Measurements from ENCODE around the gene C3orf18.

The C3orf18 gene

GRCh38 chr3:50585919-50586762 is 18.6 kb upstream of the C3orf18 start:
- Histone ChIP-seq H3K9ac (ENCODE audit: low read depth, low read length) (no peak overlapping the region), H3K9me3 (ENCODE audit: control insufficient read depth, insufficient read depth, low read length) (no peaks in the 10 kb centered on the region), H3K4me1 (ENCODE audit: control insufficient read depth, insufficient read depth, low read length) (no peaks in the 10 kb centered on the region)

GRCh38 chr3:50584391-50584790 is 16.8 kb upstream of the C3orf18 start:
- Histone ChIP-seq H3K4me1 (ENCODE audit: control insufficient read depth, insufficient read depth, low read length) (no peaks in the 10 kb centered on the region), H3K9ac (ENCODE audit: low read depth, low read length) (no peak overlapping the region), H3K9me3 (ENCODE audit: control insufficient read depth, insufficient read depth, low read length) (no peaks in the 10 kb centered on the region), H3K4me3 (ENCODE audit: low read depth, low read length) (no peak overlapping the region), H3K27me3 (ENCODE audit: control insufficient read depth, insufficient read depth, low read length) (no peaks in the 10 kb centered on the region), H3K36me3 (ENCODE audit: control insufficient read depth, insufficient read depth, low read length) (peaks cover 11% of the 10 kb centered on the region)

More at GRCh38 chr3:50585919-50586762, 18.6 kb upstream of the C3orf18 start:
- no peaks in the 10 kb centered on the region for H3K27me3 ChIP-seq (ENCODE audit: control insufficient read depth, insufficient read depth, low read length)
- no peak overlapping the region for H3K4me3 ChIP-seq (ENCODE audit: low read depth, low read length)
- H3K36me3 ChIP-seq (ENCODE audit: control insufficient read depth, insufficient read depth, low read length) = peaks cover 11% of the 10 kb centered on the region

GRCh38 chr3:50583897-50584296 is 16.4 kb upstream of the C3orf18 start:
- peaks cover 11% of the 10 kb centered on the region for H3K36me3 ChIP-seq (ENCODE audit: control insufficient read depth, insufficient read depth, low read length)
- no peak overlapping the region for H3K4me3 ChIP-seq (ENCODE audit: low read depth, low read length)
- H3K9me3 ChIP-seq (ENCODE audit: control insufficient read depth, insufficient read depth, low read length) = no peaks in the 10 kb centered on the region
- no peaks in the 10 kb centered on the region for H3K4me1 ChIP-seq (ENCODE audit: control insufficient read depth, insufficient read depth, low read length)
- H3K27me3 ChIP-seq (ENCODE audit: control insufficient read depth, insufficient read depth, low read length) = no peaks in the 10 kb centered on the region
- no peak overlapping the region for H3K9ac ChIP-seq (ENCODE audit: low read depth, low read length)

GRCh38 chr3:50582083-50582482 is 14.5 kb upstream of the C3orf18 start:
- no peaks in the 10 kb centered on the region for H3K27me3 ChIP-seq (ENCODE audit: control insufficient read depth, insufficient read depth, low read length)
- H3K4me3 ChIP-seq (ENCODE audit: low read depth, low read length) = no peak overlapping the region
- peaks cover 14% of the 10 kb centered on the region for H3K36me3 ChIP-seq (ENCODE audit: control insufficient read depth, insufficient read depth, low read length)
- no peak overlapping the region for H3K9ac ChIP-seq (ENCODE audit: low read depth, low read length)
- H3K4me1 ChIP-seq (ENCODE audit: control insufficient read depth, insufficient read depth, low read length) = no peaks in the 10 kb centered on the region
- no peaks in the 10 kb centered on the region for H3K9me3 ChIP-seq (ENCODE audit: control insufficient read depth, insufficient read depth, low read length)

- Histone ChIP-seq H3K36me3 (ENCODE audit: control insufficient read depth, insufficient read depth, low read length) (peaks cover 15% of the 10 kb centered on the region), H3K4me1 (ENCODE audit: control insufficient read depth, insufficient read depth, low read length) (no peaks in the 10 kb centered on the region)
These were observed 13.9 kb upstream of the C3orf18 start for GRCh38 chr3:50581459-50581842.

GRCh38 chr3:50580683-50581458 is 13.3 kb upstream of the C3orf18 start:
- H3K4me3 ChIP-seq (ENCODE audit: low read depth, low read length) = no peak overlapping the region
- H3K4me1 ChIP-seq (ENCODE audit: control insufficient read depth, insufficient read depth, low read length) = no peaks in the 10 kb centered on the region
- H3K9me3 ChIP-seq (ENCODE audit: control insufficient read depth, insufficient read depth, low read length) = no peaks in the 10 kb centered on the region
- no peaks in the 10 kb centered on the region for H3K27me3 ChIP-seq (ENCODE audit: control insufficient read depth, insufficient read depth, low read length)
- peaks cover 15% of the 10 kb centered on the region for H3K36me3 ChIP-seq (ENCODE audit: control insufficient read depth, insufficient read depth, low read length)
- no peak overlapping the region for H3K9ac ChIP-seq (ENCODE audit: low read depth, low read length)

More at GRCh38 chr3:50581459-50581842, 13.9 kb upstream of the C3orf18 start:
- Histone ChIP-seq H3K9ac (ENCODE audit: low read depth, low read length) (no peak overlapping the region), H3K27me3 (ENCODE audit: control insufficient read depth, insufficient read depth, low read length) (no peaks in the 10 kb centered on the region), H3K9me3 (ENCODE audit: control insufficient read depth, insufficient read depth, low read length) (no peaks in the 10 kb centered on the region), H3K4me3 (ENCODE audit: low read depth, low read length) (no peak overlapping the region)

GRCh38 chr3:50577348-50577747 is 9.8 kb upstream of the C3orf18 start:
- Histone ChIP-seq H3K27me3 (ENCODE audit: control insufficient read depth, insufficient read depth, low read length) (no peaks in the 10 kb centered on the region), H3K4me1 (ENCODE audit: control insufficient read depth, insufficient read depth, low read length) (no peaks in the 10 kb centered on the region), H3K36me3 (ENCODE audit: control insufficient read depth, insufficient read depth, low read length) (peaks cover 14% of the 10 kb centered on the region), H3K4me3 (ENCODE audit: low read depth, low read length) (no peak overlapping the region), H3K9me3 (ENCODE audit: control insufficient read depth, insufficient read depth, low read length) (no peaks in the 10 kb centered on the region), H3K9ac (ENCODE audit: low read depth, low read length) (no peak overlapping the region)

GRCh38 chr3:50575372-50575771 is 7.8 kb upstream of the C3orf18 start:
- Histone ChIP-seq H3K9ac (ENCODE audit: low read depth, low read length) (no peak overlapping the region), H3K36me3 (ENCODE audit: control insufficient read depth, insufficient read depth, low read length) (peaks cover 4% of the 10 kb centered on the region), H3K9me3 (ENCODE audit: control insufficient read depth, insufficient read depth, low read length) (no peaks in the 10 kb centered on the region), H3K4me1 (ENCODE audit: control insufficient read depth, insufficient read depth, low read length) (no peaks in the 10 kb centered on the region), H3K27me3 (ENCODE audit: control insufficient read depth, insufficient read depth, low read length) (no peaks in the 10 kb centered on the region), H3K4me3 (ENCODE audit: low read depth, low read length) (no peak overlapping the region)

GRCh38 chr3:50574444-50574831 is 6.9 kb upstream of the C3orf18 start:
- Histone ChIP-seq H3K4me3 (ENCODE audit: low read depth, low read length) (no peak overlapping the region), H3K36me3 (ENCODE audit: control insufficient read depth, insufficient read depth, low read length) (peaks cover 4% of the 10 kb centered on the region), H3K4me1 (ENCODE audit: control insufficient read depth, insufficient read depth, low read length) (no peaks in the 10 kb centered on the region), H3K9ac (ENCODE audit: low read depth, low read length) (no peak overlapping the region), H3K9me3 (ENCODE audit: control insufficient read depth, insufficient read depth, low read length) (no peaks in the 10 kb centered on the region), H3K27me3 (ENCODE audit: control insufficient read depth, insufficient read depth, low read length) (no peaks in the 10 kb centered on the region)

- no peak overlapping the region for H3K4me3 ChIP-seq (ENCODE audit: low read depth, low read length)
- H3K9ac ChIP-seq (ENCODE audit: low read depth, low read length) = no peak overlapping the region
- no peaks in the 10 kb centered on the region for H3K27me3 ChIP-seq (ENCODE audit: control insufficient read depth, insufficient read depth, low read length)
- H3K9me3 ChIP-seq (ENCODE audit: control insufficient read depth, insufficient read depth, low read length) = no peaks in the 10 kb centered on the region
- no peaks in the 10 kb centered on the region for H3K4me1 ChIP-seq (ENCODE audit: control insufficient read depth, insufficient read depth, low read length)
- peaks cover 4% of the 10 kb centered on the region for H3K36me3 ChIP-seq (ENCODE audit: control insufficient read depth, insufficient read depth, low read length)
These were observed 6.3 kb upstream of the C3orf18 start for GRCh38 chr3:50573566-50574443.

GRCh38 chr3:50572801-50573371 is 5.3 kb upstream of the C3orf18 start:
- Histone ChIP-seq H3K27me3 (ENCODE audit: control insufficient read depth, insufficient read depth, low read length) (no peaks in the 10 kb centered on the region), H3K4me3 (ENCODE audit: low read depth, low read length) (no peak overlapping the region), H3K9me3 (ENCODE audit: control insufficient read depth, insufficient read depth, low read length) (no peaks in the 10 kb centered on the region), H3K4me1 (ENCODE audit: control insufficient read depth, insufficient read depth, low read length) (no peaks in the 10 kb centered on the region), H3K9ac (ENCODE audit: low read depth, low read length) (no peak overlapping the region), H3K36me3 (ENCODE audit: control insufficient read depth, insufficient read depth, low read length) (peaks cover 4% of the 10 kb centered on the region)

Measured in iPS-15b (cell line).